Astrocyte (in vitro differentiated cells and primary cell): Measurements from ENCODE around the gene IL1RAPL2.

ENCODE experiments used
- CTCF ChIP-seq: IDR thresholded peaks from 2 replicates; pipeline ENCODE4 v1.5.1; 2011; ENCODE audit warnings: low read depth, mild to moderate bottlenecking, inconsistent platforms, low read length, moderate library complexity; ENCODE audit not compliant: insufficient read depth
- EZH2 ChIP-seq: IDR thresholded peaks from 2 replicates; pipeline ENCODE4 v1.6.1; 2012; ENCODE audit warnings: mild to moderate bottlenecking, low read length, inconsistent platforms; ENCODE audit not compliant: insufficient read depth

DNA sequence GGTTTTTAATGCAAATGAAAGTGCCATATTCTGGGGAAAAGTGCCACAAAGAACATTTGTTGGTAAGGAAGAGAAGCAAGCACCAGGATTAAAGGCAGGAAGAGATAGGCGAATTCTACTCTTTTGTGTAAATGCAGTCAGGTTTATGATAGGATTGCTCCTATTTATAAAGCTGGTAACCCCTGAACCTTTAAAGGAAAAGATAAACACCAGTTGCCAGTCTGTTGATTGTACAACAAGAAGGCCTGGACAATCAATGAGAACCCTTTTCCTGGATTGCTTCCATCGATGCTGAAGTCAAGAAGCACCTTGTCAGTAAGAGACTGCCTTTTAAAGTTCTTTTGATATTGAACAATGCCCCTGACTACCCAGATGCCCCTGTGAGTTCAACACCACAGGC, 1098.2 kb downstream of the IL1RAPL2 start:
- TF ChIP-seq CTCF (no peak), EZH2 (no peak)
